Osteoblast (primary cell): Measurements from ENCODE around the gene TMEM9. TPM values are rescaled to one million over a fixed set of nuclear protein-coding genes. Genes with fewer than 3 reads are reported as not detected.
A peak's percentile ranks its signal among the peaks of the same experiment; 100 is the strongest.

ENCODE experiments used
- DNase-seq: peaks from one replicate; pipeline ENCODE4 v3.0.0; 2011; ENCODE audit warnings: low spot score, mixed read lengths; ENCODE audit not compliant: insufficient read length; ENCODE audit errors: missing footprints
- H2AFZ ChIP-seq: 2 replicates; pipeline ENCODE4 v1.6.0; 2011; ENCODE audit warnings: mild to moderate bottlenecking, low read length
- H3K27ac ChIP-seq: 2 replicates; pipeline ENCODE4 v1.5.1; 2011; ENCODE audit warnings: mild to moderate bottlenecking, low read depth, low read length, moderate library complexity
- H3K27me3 ChIP-seq: 2 replicates; pipeline ENCODE4 v1.6.0; 2012; ENCODE audit warnings: mild to moderate bottlenecking, control low read depth, inconsistent platforms, low read length, moderate library complexity; ENCODE audit not compliant: insufficient read depth
- H3K36me3 ChIP-seq: 2 replicates; pipeline ENCODE4 v1.5.1; 2011; ENCODE audit warnings: mild to moderate bottlenecking, low read length, control low read depth, moderate library complexity; ENCODE audit not compliant: insufficient read depth
- H3K4me1 ChIP-seq: 2 replicates; pipeline ENCODE4 v1.5.1; 2011; ENCODE audit warnings: mild to moderate bottlenecking, low read length, control low read depth, moderate library complexity; ENCODE audit not compliant: insufficient read depth
- H3K4me2 ChIP-seq: 2 replicates; pipeline ENCODE4 v1.6.0; 2011; ENCODE audit warnings: mild to moderate bottlenecking, low read length; ENCODE audit not compliant: insufficient read depth
- H3K4me3 ChIP-seq: fragments of 200-600 bp; sonication (generic); 3 replicates; pipeline ENCODE4 v1.5.1; 2012; ENCODE audit warnings: mild to moderate bottlenecking, low read length, inconsistent platforms; ENCODE audit not compliant: insufficient read depth
- H3K79me2 ChIP-seq: 2 replicates; pipeline ENCODE4 v1.6.0; 2012; ENCODE audit warnings: mild to moderate bottlenecking, low read length, control low read depth, inconsistent platforms; ENCODE audit not compliant: insufficient read depth
- H3K9me3 ChIP-seq: 2 replicates; pipeline ENCODE4 v1.5.1; 2011; ENCODE audit warnings: low read depth, low read length, control low read depth
- H4K20me1 ChIP-seq: 2 replicates; pipeline ENCODE4 v1.6.0; 2012; ENCODE audit warnings: mild to moderate bottlenecking, low read length, control low read depth; ENCODE audit not compliant: insufficient read depth
- CTCF ChIP-seq: IDR thresholded peaks from 2 replicates; pipeline ENCODE4 v1.5.1; 2011; ENCODE audit warnings: mild to moderate bottlenecking, low read depth, low read length, moderate library complexity; ENCODE audit errors: extremely low read depth
- total RNA-seq: library from RNA; depleted of rRNA; stranded (reverse); fragments of >200 nt; gene quantifications from 2 replicates; pipeline ENCODE4 v1.2.3, GENCODE V29; 2012

The TMEM9 gene
- total RNA-seq, result 38.9 and 45.6 TPM in 2 replicates

- Histone ChIP-seq H4K20me1 (peaks cover 2% of the 10 kb centered on the region), H3K27me3 (peaks cover 16% of the 10 kb centered on the region), H3K4me1 (peaks cover 13% of the 10 kb centered on the region), H3K4me2 (peak within 1 kb of the TSS; percentile 96), H3K4me3 (peak within 1 kb of the TSS; percentile 91), H3K27ac (peak within 1 kb of the TSS; percentile 88), H3K9me3 (no peaks in the 10 kb centered on the region), H3K79me2 (peaks cover 9% of the 10 kb centered on the region), H3K36me3 (peaks cover 23% of the 10 kb centered on the region), H2AFZ (peak within 1 kb of the TSS; percentile 99)
- peak; percentile 99 for DNase-seq
- no peak for TF ChIP-seq CTCF
These were observed at the start of gene TMEM9 for GRCh38 chr1:201154389-201155165. Gene TMEM9 (minus strand): TSS chr1:201154474. CDS start chr1:201153923, 551 bp downstream.

GRCh38 chr1:201198598-201198997 is 44.3 kb upstream of the TMEM9 start:
- H3K4me2 ChIP-seq, result no peak overlapping the region
- H3K79me2 ChIP-seq, result no peaks in the 10 kb centered on the region
- H3K36me3 ChIP-seq, result no peaks in the 10 kb centered on the region
- H3K27ac ChIP-seq, result no peak overlapping the region
- H3K9me3 ChIP-seq, result no peaks in the 10 kb centered on the region
- H2AFZ ChIP-seq, result no peak overlapping the region
- no peak for TF ChIP-seq CTCF
- no peak for DNase-seq
- H3K4me1 ChIP-seq, result no peaks in the 10 kb centered on the region
- H3K4me3 ChIP-seq, result no peak overlapping the region
- no peaks in the 10 kb centered on the region for H4K20me1 ChIP-seq
- peaks cover 1% of the 10 kb centered on the region for H3K27me3 ChIP-seq

- no peaks in the 10 kb centered on the region for H3K9me3 ChIP-seq
- no peaks in the 10 kb centered on the region for H4K20me1 ChIP-seq
- TF ChIP-seq CTCF, result no peak
- peaks cover 19% of the 10 kb centered on the region for H3K4me1 ChIP-seq
- no peaks in the 10 kb centered on the region for H3K27me3 ChIP-seq
- no peak overlapping the region for H3K27ac ChIP-seq
- DNase-seq, result no peak
- H2AFZ ChIP-seq, result no peak overlapping the region
- no peak overlapping the region for H3K4me2 ChIP-seq
- no peaks in the 10 kb centered on the region for H3K79me2 ChIP-seq
- H3K4me3 ChIP-seq, result no peak overlapping the region
- H3K36me3 ChIP-seq, result no peaks in the 10 kb centered on the region
These were observed 39.8 kb upstream of the TMEM9 start for GRCh38 chr1:201194046-201194445.

GRCh38 chr1:201192261-201192788 is 38.1 kb upstream of the TMEM9 start:
- no peaks in the 10 kb centered on the region for H3K79me2 ChIP-seq
- TF ChIP-seq CTCF, result no peak
- no peak overlapping the region for H2AFZ ChIP-seq
- no peaks in the 10 kb centered on the region for H3K36me3 ChIP-seq
- peaks cover 19% of the 10 kb centered on the region for H3K4me1 ChIP-seq
- H3K4me2 ChIP-seq, result no peak overlapping the region
- H3K27ac ChIP-seq, result peak overlapping the region; percentile 63
- H3K4me3 ChIP-seq, result no peak overlapping the region
- no peaks in the 10 kb centered on the region for H3K27me3 ChIP-seq
- H4K20me1 ChIP-seq, result no peaks in the 10 kb centered on the region
- H3K9me3 ChIP-seq, result no peaks in the 10 kb centered on the region
- no peak for DNase-seq
